Jurkat, Clone E6-1 (cell line): ENCODE measurements around the gene SERPINA3.
"Not testable (repeated sequence)": the region's sequence is repeated elsewhere in the genome, so short reads cannot be mapped to it uniquely, and the experiment has no call there.

Source experiments
- DNase-seq: peaks from one replicate; pipeline ENCODE4 v3.0.0-alpha.2; 2011; ENCODE audit warnings: low read depth, low spot score
- H3K4me3 ChIP-seq: 2 replicates; pipeline ENCODE4 v1.5.1; 2011; ENCODE audit warnings: mild to moderate bottlenecking, low read length, control low read depth, moderate library complexity

SERPINA3 gene

GRCh38 chr14:94624537-94625352, 12.6 kb downstream of the SERPINA3 start:
- H3K4me3 ChIP-seq = no peak overlapping the region
- no peak for DNase-seq

DNA sequence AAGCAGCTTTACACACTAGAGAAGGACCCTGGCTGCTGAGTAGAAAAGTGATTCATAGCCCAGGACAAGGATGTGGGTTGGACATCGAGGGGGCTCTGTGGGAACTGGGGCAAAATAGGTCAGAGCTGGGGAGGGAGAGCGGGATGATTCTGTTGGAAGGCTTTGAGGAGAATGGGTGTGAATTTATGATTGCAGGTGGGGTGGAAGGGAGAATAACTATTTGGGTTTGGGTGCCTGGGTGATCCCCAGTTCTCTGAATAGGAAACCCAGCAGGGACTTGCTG, 13.1 kb downstream of the SERPINA3 start:
- no peak overlapping the region for H3K4me3 ChIP-seq
- no peak for DNase-seq

GRCh38 chr14:94628578-94628977, 16.4 kb downstream of the SERPINA3 start:
- DNase-seq = no peak
- no peak overlapping the region for H3K4me3 ChIP-seq

- no peak overlapping the region for H3K4me3 ChIP-seq
- no peak for DNase-seq
Measured at GRCh38 chr14:94630396-94630795, 18.2 kb downstream of the SERPINA3 start.

- no peak for DNase-seq
- H3K4me3 ChIP-seq = no peak overlapping the region
Measured at GRCh38 chr14:94631050-94631449, 18.9 kb downstream of the SERPINA3 start.

GRCh38 chr14:94631536-94632304, 19.5 kb downstream of the SERPINA3 start:
- no peak for DNase-seq
- no peak overlapping the region for H3K4me3 ChIP-seq

GRCh38 chr14:94632305-94632590, 20.1 kb downstream of the SERPINA3 start:
- no peak overlapping the region for H3K4me3 ChIP-seq

GRCh38 chr14:94633121-94633520, 20.9 kb downstream of the SERPINA3 start:
- DNase-seq = no peak
- H3K4me3 ChIP-seq = no peak overlapping the region

More at GRCh38 chr14:94632305-94632590, 20.1 kb downstream of the SERPINA3 start:
- no peak for DNase-seq

DNA sequence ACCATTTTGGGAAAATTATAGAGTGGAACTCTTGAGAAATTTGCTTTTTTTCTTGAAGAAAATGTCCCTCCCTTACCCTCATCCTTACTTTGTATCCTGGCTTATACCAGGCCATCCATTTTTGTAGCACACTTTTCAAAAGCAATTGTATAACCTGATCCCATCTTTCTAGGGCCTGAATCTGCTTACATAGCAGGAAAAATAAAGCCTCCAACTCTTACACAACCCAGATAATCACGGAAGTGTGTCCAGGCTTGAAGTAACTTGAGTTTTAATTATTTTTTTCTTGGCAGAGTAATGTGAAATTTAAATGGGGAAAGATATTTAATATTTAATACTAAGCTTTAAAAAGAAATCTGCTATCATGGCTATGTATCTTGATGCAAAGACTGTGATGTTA, 23.0 kb downstream of the SERPINA3 start:
- DNase-seq = no peak
- H3K4me3 ChIP-seq = no peak overlapping the region

- no peak overlapping the region for H3K4me3 ChIP-seq
- no peak for DNase-seq
Measured at GRCh38 chr14:94636744-94637412, 24.7 kb downstream of the SERPINA3 start.

DNA sequence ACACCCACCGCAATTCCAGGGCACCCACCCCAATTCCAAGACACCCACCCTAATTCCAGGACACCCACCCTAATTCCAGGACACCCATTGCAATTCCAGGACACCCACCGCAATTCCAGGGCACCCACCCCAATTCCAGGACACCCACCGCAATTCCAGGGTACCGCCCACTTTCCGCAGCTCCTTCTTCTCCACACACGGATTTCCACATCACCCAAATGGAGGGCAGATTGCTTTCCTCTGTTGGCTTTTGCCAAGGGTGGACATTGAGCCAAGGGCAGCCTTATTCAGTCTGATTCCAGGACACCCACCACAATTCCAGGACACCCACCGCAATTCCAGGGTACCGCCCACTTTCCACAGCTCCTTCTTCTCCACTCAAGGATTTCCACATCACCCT, 25.6 kb downstream of the SERPINA3 start:
- H3K4me3 ChIP-seq, DNase-seq: not testable (repeated sequence)

- no peak for DNase-seq
- H3K4me3 ChIP-seq = no peak overlapping the region
Measured at GRCh38 chr14:94638339-94638738, 26.1 kb downstream of the SERPINA3 start.

DNA sequence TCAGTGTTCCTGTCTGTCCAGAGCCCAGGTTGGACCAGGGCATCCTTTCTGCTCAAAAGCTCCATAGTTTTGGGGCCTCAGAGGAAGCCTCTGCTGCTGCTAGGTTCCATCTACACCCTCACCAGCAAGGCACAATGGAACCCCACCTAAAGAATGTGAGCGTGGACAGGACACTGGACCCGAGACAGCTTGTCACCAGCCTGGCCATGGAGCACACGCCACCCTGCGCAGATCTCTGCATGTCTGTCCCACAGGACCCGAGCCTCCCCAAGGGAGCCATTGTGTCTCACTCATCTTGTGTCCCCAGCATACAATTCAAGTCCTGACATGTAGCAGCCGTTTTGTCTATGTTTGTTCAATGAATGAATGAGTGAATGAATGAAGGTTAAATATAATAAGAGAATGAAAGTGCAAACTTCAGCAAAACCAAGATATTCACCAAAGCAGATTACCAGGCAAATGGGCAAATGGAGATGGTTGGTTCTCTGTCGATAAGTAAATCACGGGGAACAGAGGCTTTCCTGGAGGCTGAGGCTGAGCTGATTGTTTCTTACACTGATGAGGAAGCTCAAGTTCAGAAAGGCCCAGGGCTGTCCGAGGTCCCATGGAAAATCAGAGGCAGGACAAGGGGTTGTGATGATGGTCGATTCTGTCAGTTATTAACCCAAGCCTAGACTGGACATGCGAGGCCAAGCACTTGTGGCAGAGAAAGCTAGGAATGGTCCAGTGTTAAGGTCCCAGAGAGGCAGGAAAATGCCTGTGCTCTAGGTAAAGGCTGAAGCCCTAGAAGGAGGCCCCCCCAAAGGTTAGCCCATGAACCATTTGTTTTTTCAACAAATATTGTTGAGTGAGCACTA, 27.0 kb downstream of the SERPINA3 start:
- DNase-seq = no peak
- no peak overlapping the region for H3K4me3 ChIP-seq

- DNase-seq = no peak
Measured at GRCh38 chr14:94640721-94641631, 28.8 kb downstream of the SERPINA3 start.

DNA sequence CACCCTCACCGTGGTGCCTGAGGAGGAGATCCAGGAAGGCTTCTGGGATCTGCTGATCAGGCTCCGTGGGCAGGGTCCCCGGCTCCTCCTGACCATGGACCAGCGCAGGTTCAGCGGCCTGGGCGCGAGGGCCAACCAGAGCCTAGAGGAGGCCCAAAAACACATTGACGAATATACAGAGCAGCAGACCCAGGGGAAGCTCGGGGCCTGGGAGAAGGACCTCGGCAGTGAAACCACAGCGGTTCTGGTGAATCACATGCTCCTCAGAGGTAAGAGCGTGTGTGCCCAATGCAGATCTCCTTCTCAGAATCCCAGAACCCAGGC, 29.4 kb downstream of the SERPINA3 start:
- DNase-seq = no peak
- H3K4me3 ChIP-seq = no peak overlapping the region

More at GRCh38 chr14:94640721-94641631, 28.8 kb downstream of the SERPINA3 start:
- H3K4me3 ChIP-seq = no peak overlapping the region

- no peak for DNase-seq
- H3K4me3 ChIP-seq = no peak overlapping the region
Measured at GRCh38 chr14:94643316-94644101, 31.3 kb downstream of the SERPINA3 start.

- no peak for DNase-seq
Measured at GRCh38 chr14:94644102-94644535, 31.9 kb downstream of the SERPINA3 start.

DNA sequence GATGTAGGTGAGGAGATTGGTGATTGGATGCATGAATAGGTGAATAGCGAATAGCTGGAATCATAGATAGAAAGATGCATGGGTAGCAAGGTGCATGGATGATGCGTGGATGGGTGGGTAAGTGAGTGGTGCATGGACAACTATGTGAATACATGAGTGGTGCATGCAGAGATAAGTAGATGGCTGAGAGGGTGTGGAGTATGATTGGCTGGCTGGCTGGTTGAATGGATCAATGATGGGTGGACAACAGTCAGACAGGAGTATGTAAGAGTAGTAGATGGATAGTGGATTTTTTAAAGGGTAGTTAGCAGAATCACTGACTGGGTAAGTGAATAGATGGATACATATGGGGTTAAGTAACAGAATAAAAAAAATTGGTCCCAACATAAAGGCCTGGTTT, 33.9 kb downstream of the SERPINA3 start:
- no peak overlapping the region for H3K4me3 ChIP-seq

More at GRCh38 chr14:94644102-94644535, 31.9 kb downstream of the SERPINA3 start:
- no peak overlapping the region for H3K4me3 ChIP-seq

More for the DNA sequence above, 33.9 kb downstream of the SERPINA3 start:
- DNase-seq = no peak
